NCI-H187 treated with DMSO at 0.1 percent for 48 hours (cell line): Measurements from ENCODE around the gene OR6Y1.

ENCODE experiments used
- DNase-seq: peaks from one replicate; lab custom pipeline; 2025; lab: John Stamatoyannopoulos, UW

OR6Y1 gene

DNA sequence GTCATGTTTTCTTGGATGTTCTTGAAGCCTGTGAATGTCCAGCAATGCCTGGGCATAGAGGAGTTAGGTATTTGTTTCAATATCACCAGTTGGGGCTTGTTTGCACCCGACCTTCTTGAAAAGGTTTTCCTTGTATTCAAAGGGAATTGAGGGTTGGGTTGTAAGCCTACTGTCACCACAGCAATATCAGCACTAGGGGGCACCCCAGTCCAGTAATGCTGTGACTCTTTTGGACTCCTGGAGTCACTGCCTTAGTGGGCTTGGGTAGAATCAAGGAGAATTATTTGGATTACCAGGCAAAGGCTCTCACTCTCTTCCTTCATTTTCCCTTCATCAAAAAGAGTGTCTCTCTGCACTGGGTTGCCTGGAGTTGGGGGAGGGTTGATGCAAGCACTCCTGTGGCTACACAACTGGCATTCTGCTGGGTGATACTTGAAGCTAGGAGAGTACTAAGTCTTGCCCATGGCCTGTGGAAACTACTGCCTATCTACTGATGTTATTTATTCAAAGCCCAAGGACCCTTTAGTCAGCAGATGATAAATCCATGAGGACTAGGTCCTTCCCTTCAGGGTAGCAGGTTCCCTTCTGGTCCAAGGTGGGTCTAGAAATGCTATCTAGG, 47.7 kb downstream of the OR6Y1 start:
- DNase-seq: no peak

DNA sequence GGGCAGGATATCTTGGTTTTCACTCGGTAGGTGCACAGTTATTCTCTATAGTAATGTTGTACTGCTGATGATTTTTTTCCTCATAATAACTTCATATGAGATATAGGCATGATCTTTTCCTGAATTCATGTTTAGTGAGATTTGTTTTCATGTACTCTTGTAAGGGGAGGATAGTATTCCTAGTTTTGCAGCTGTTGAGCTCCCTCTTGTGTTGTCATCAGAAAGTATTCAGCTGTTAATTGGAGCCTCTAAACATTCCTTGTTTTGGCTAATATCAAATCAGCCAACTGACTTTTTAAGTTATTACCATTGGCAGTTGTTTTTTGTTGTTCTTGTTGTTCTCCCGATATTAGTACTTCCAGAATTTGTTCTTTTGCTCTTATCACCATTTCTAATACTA, 57.8 kb downstream of the OR6Y1 start:
- no peak for DNase-seq

- no peak for DNase-seq
These were observed 59.4 kb downstream of the OR6Y1 start for GRCh38 chr1:158494796-158495195.
